Mammary epithelial cell (primary cell): ENCODE data around the gene NASP.

Experiments used
- CTCF ChIP-seq, 2 donors: IDR thresholded peaks in 1 of 2; conservative IDR thresholded peaks in 1 of 2; 2 replicates each; pipeline ENCODE4 v1.5.1; 2011 to 2012; ENCODE audit warnings: inconsistent platforms in 2 of 2, low read length in 2 of 2, mild to moderate bottlenecking in 2 of 2, control low read depth in 1 of 2, low read depth in 1 of 2; ENCODE audit not compliant: insufficient read depth in 1 of 2; ENCODE audit errors: extremely low read depth in 1 of 2
- EZH2 ChIP-seq: IDR thresholded peaks from 2 replicates; pipeline ENCODE4 v1.6.1; 2012; ENCODE audit warnings: low read length, inconsistent platforms, borderline replicate concordance

GRCh38 chr1:45621501-45621836 is 37.6 kb downstream of the NASP start:
- TF ChIP-seq CTCF (conservative IDR thresholded peaks at IDR 0.05 in 1 of 2, IDR thresholded peaks at IDR 0.05 in 1 of 2; ENCODE audit: extremely low read depth in 1 of 2, insufficient read depth in 1 of 2, low read depth in 1 of 2, low read length in 2 of 2) (no peak), EZH2 (no peak)
